Measurements from ENCODE around the gene GNA12. TPM values are rescaled to one million over a fixed set of nuclear protein-coding genes. Genes with fewer than 3 reads are reported as not detected.

GNA12 gene
- total and polyA plus RNA-seq, 11 donors = 10.7 to 56.5 (median 34.9) TPM

DNA sequence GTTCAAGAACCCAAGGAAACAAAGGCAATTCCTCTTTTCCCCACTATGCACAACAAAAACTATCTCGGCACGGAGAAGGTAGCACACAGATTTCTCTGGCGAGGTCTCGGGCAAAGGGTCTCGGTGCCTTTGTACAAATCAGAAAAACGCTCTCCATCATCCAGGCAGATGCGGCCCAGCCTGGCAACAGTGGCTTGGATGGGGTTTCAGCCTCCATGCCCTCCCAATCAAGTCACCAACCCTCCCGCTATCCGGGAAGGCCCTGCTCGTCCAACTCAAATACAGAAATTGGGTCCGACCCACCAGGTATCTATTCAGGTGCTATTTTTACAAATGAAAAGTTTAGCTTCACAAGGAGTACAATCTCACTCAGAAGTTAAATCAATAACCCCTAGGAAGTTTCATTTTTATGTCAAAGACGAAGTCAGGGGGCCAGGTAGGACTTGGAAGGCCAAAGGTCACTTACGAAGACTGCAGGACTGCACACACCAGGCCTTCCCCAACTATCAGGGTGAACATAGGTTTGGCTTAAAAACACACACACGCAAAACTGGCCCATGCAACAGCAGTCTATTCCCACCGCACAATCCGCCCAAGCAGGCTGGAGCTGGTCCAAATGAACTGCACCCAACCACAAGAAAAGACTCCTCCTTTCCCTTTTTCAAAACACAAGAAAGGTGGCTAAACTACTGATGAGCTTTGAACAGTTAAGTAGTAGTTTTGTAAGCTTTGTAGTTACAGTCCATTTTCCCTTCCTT lies 43.0 kb downstream of the GNA12 start:
- WGBS, 4 donors = 71 to 76% (median 75%) methylated on average over 16 of the region's 16 CpGs
- intact Hi-C loops (cut with DNase I) = loop anchor here in 6 of 10 donors (5.0 to 10.0 kb wide), 3 partner anchors 39 to 66 kb away; partner anchors contain the start of gene GNA12 (in 1 of the 6)
- peak; percentile 63 to 77 (median 68) for DNase-seq
- no peaks in the 10 kb centered on the region for H3K27me3 ChIP-seq
- H3K9me3 ChIP-seq = no peaks in the 10 kb centered on the region
- H3K36me3 ChIP-seq = no peaks in the 10 kb centered on the region
- peak in 1 of 4 donors; percentile 19 for ATAC-seq
- TF ChIP-seq, protein P1, sequence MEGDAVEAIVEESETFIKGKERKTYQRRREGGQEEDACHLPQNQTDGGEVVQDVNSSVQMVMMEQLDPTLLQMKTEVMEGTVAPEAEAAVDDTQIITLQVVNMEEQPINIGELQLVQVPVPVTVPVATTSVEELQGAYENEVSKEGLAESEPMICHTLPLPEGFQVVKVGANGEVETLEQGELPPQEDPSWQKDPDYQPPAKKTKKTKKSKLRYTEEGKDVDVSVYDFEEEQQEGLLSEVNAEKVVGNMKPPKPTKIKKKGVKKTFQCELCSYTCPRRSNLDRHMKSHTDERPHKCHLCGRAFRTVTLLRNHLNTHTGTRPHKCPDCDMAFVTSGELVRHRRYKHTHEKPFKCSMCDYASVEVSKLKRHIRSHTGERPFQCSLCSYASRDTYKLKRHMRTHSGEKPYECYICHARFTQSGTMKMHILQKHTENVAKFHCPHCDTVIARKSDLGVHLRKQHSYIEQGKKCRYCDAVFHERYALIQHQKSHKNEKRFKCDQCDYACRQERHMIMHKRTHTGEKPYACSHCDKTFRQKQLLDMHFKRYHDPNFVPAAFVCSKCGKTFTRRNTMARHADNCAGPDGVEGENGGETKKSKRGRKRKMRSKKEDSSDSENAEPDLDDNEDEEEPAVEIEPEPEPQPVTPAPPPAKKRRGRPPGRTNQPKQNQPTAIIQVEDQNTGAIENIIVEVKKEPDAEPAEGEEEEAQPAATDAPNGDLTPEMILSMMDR (IDR thresholded peaks at IDR 0.05) = no peak
- TF ChIP-seq POLR2A (IDR thresholded peaks at IDR 0.05) = no peak
- H3K27ac ChIP-seq = peak overlapping the region in 11 of 12 donors; percentile 49 to 84 (median 75)
- H3K4me1 ChIP-seq = peaks cover 3 to 77% (median 60%) of the 10 kb centered on the region in 12 donors
- H3K4me3 ChIP-seq = no peak overlapping the region

DNA sequence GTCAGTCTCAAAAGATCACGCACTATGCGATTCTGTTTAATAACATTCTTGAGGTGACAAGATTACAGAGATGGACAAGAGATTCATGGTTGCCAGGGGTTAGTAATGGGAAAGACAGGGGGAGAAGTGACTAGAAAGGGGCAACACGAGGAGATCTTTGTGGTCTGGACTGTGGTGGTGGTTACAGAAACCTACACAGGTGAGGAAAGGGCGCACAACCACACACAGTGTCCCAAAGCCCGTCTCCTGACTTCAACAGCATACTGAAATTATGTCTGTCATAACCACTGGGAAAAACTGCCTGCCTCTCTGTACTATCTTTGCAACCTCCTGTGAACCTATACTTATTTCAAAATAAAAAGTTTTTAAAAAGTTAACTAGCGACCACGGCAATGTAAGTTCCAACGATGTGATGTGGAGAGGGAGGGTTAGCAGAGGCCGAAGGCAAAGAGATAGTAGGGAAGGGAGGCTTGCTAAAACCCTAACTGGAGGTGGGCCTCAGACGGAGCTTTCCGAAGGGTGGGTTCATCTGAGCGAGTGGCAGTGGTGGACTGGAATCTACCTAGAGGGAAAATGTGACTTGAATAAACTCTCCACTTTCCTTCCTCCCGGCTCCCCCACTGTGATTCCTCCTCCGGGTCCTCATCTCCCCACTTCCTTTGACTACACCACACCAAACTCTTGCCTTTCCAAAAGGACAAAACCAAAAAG lies 43.7 kb downstream of the GNA12 start:
- TF ChIP-seq, protein P1 (IDR thresholded peaks at IDR 0.05) = no peak
- no peak for TF ChIP-seq POLR2A (IDR thresholded peaks at IDR 0.05)
- Histone ChIP-seq H3K9me3 (no peaks in the 10 kb centered on the region), H3K27ac (peak overlapping the region in 8 of 12 donors; percentile 49 to 84 (median 76)), H3K4me3 (no peak overlapping the region), H3K27me3 (no peaks in the 10 kb centered on the region), H3K4me1 (peaks cover 3 to 77% (median 63%) of the 10 kb centered on the region in 12 donors), H3K36me3 (no peaks in the 10 kb centered on the region)
- WGBS, 4 donors = 93 to 95% (median 93%) methylated on average over 14 of the region's 14 CpGs
- intact Hi-C loops (cut with DNase I) = loop anchor here in 6 of 10 donors (5.0 to 10.0 kb wide), 3 partner anchors 38 to 66 kb away; partner anchors contain the start of gene GNA12 (in 1 of the 6)
- DNase-seq (no peak), ATAC-seq (no peak)

DNA sequence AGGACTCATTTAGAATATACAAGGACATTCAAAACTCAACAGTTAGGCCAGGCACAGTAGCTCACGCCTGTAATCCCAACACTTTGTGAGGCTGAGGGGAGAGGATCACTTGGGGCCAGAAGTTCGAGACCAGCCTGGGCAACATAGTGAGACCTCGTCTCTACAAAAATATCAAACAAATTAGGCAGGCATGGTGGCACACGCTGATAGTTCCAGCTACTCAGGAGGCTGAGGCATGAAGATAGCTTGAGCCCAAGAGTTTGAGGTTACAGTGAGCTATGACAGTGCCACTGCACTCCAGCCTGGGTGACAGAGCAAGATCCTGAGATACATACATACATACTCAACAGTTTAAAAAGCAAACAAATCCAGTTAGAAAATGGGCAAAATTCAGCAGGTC lies 44.9 kb downstream of the GNA12 start:
- peaks cover 0 to 10% (median 6%) of the 10 kb centered on the region in 9 donors for H3K36me3 ChIP-seq
- no peak for TF ChIP-seq POLR2A (IDR thresholded peaks at IDR 0.05)
- TF ChIP-seq, protein P1 (IDR thresholded peaks at IDR 0.05) = no peak
- no peak overlapping the region for H3K27ac ChIP-seq
- DNase-seq (no peak), ATAC-seq (no peak)
- WGBS, 4 donors = 90 to 95% (median 93%) methylated on average over 4 of the region's 4 CpGs
- intact Hi-C loops (cut with DNase I) = loop anchor here in 3 of 10 donors (5.0 kb wide), 1 partner anchor 37 kb away; no protein-coding TSS in a partner anchor
- H3K27me3 ChIP-seq = no peaks in the 10 kb centered on the region
- H3K9me3 ChIP-seq = no peaks in the 10 kb centered on the region
- H3K4me1 ChIP-seq = peaks cover 3 to 71% (median 54%) of the 10 kb centered on the region in 12 donors
- H3K4me3 ChIP-seq = no peak overlapping the region

DNA sequence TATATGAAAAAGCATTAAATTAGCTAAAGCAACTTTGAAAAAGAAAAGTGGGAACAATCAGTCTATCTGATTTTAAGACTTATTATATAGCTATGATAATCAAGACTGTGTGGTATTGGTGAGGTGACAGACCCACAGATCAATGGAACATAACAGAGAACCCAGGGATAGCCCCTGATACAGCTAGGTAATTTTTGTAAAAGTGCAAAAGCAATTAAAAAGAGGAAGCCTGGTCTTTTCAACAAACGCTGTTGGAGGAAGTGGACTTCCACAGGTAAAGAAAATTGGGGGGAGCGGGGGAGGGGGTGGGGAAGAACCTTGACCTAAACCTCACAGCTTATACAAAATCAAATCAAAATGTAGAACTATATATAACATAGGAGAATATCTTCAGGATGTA lies 45.4 kb downstream of the GNA12 start:
- no peak for TF ChIP-seq POLR2A (IDR thresholded peaks at IDR 0.05)
- TF ChIP-seq, protein P1 (IDR thresholded peaks at IDR 0.05) = no peak
- ATAC-seq = no peak
- intact Hi-C loops (cut with DNase I) = loop anchor here in 3 of 10 donors (5.0 kb wide), 1 partner anchor 36 kb away; no protein-coding TSS in a partner anchor
- no peak for DNase-seq
- Histone ChIP-seq H3K36me3 (peaks cover 0 to 15% (median 12%) of the 10 kb centered on the region in 9 donors), H3K4me1 (peaks cover 3 to 65% (median 48%) of the 10 kb centered on the region in 12 donors), H3K27ac (no peak overlapping the region), H3K27me3 (no peaks in the 10 kb centered on the region), H3K9me3 (no peaks in the 10 kb centered on the region), H3K4me3 (no peak overlapping the region)
- 70 to 81% (median 76%) methylated on average over 2 of the region's 2 CpGs for WGBS, 4 donors
